ENCODE data around the gene BEST1. TPM values are rescaled to one million over a fixed set of nuclear protein-coding genes. Genes with fewer than 3 reads are reported as not detected.

BEST1 gene
- total and polyA plus RNA-seq, 2 of the 13 experiments (the other 11 are each of a cell fraction or from before 2014, with no cell fraction given) = 0.09 to 0.65 TPM

- no peak; the same call in 1 of the 2 replicates for TF ChIP-seq SALL1 (CRISPR knock-in tag; IDR thresholded peaks at IDR 0.05)
- TF ChIP-seq HIVEP1 (CRISPR knock-in tag; IDR thresholded peaks at IDR 0.05) = peak; percentile 97
- no peak for TF ChIP-seq SNAI1 (CRISPR knock-in tag; IDR thresholded peaks at IDR 0.05; ENCODE audit: borderline replicate concordance)
- 0 out of 2 replicates have a peak, but pooled peaks have one; percentile 34 for TF ChIP-seq PHF21A (CRISPR knock-in tag; IDR thresholded peaks at IDR 0.05)
- peak; percentile 64 for TF ChIP-seq ZBTB7A (CRISPR knock-in tag; IDR thresholded peaks at IDR 0.05)
- TF ChIP-seq MEIS2 (CRISPR knock-in tag; IDR thresholded peaks at IDR 0.05) = no peak
- TF ChIP-seq PAX8 (CRISPR knock-in tag; IDR thresholded peaks at IDR 0.05; ENCODE audit: borderline replicate concordance) = peak; percentile 67; the same call in 1 of the 2 replicates
- peak; percentile 63 for TF ChIP-seq UBTF (CRISPR knock-in tag; IDR thresholded peaks at IDR 0.05)
- TF ChIP-seq SALL2 (CRISPR knock-in tag; IDR thresholded peaks at IDR 0.05) = 0 out of 2 replicates have a peak, but pooled peaks have one; percentile 28
- TF ChIP-seq ZZZ3 (CRISPR knock-in tag; IDR thresholded peaks at IDR 0.05; ENCODE audit: borderline replicate concordance) = 0 out of 2 replicates have a peak, but pooled peaks have one; percentile 66
- TF ChIP-seq EP300 (IDR thresholded peaks at IDR 0.05; ENCODE audit: low read depth in 2 of 2, low read length in 2 of 2) = no peak
- TF ChIP-seq EP300 (CRISPR knock-in tag; IDR thresholded peaks at IDR 0.05; ENCODE audit: borderline replicate concordance) = 0 out of 2 replicates have a peak, but pooled peaks have one; percentile 19
- 0 out of 2 replicates have a peak, but pooled peaks have one; percentile 37 for TF ChIP-seq PCBP1 (IDR thresholded peaks at IDR 0.05; ENCODE audit: borderline replicate concordance, low read depth, low read length)
- peak; percentile 66; the same call in 1 of the 2 replicates for TF ChIP-seq ZNF609 (CRISPR knock-in tag; IDR thresholded peaks at IDR 0.05; ENCODE audit: borderline replicate concordance)
- peak; percentile 38; the same call in 1 of the 2 replicates for TF ChIP-seq ZNF563 (CRISPR knock-in tag; IDR thresholded peaks at IDR 0.05)
- TF ChIP-seq ZC3H4 (CRISPR knock-in tag; IDR thresholded peaks at IDR 0.05; ENCODE audit: borderline replicate concordance) = no peak
- TF ChIP-seq ZNF776 (CRISPR knock-in tag; IDR thresholded peaks at IDR 0.05) = no peak
- peak; percentile 15; the same call in 1 of the 2 replicates for TF ChIP-seq SOX5 (CRISPR knock-in tag; IDR thresholded peaks at IDR 0.05; ENCODE audit: borderline replicate concordance)
- peak; percentile 85; the same call in 1 of the 2 replicates for TF ChIP-seq RELA (CRISPR knock-in tag; IDR thresholded peaks at IDR 0.05)
- TF ChIP-seq ZBTB38 (CRISPR knock-in tag; IDR thresholded peaks at IDR 0.05) = peak; percentile 31; the same call in 1 of the 2 replicates
- no peak for TF ChIP-seq ZBTB37 (CRISPR knock-in tag; IDR thresholded peaks at IDR 0.05)
- TF ChIP-seq RXRB (CRISPR knock-in tag; IDR thresholded peaks at IDR 0.05; ENCODE audit: borderline replicate concordance) = 0 out of 2 replicates have a peak, but pooled peaks have one; percentile 16
Observed at GRCh38 chr11:61904539-61905048, 45.6 kb upstream of the BEST1 start (continued).
